NCI-H524 treated with DMSO at 0.1 percent for 48 hours (cell line): ENCODE data around the gene NOTO.
A peak's percentile ranks its signal among the peaks of the same experiment; 100 is the strongest.

Source experiments
- DNase-seq: peaks from one replicate; lab custom pipeline; 2025; lab: John Stamatoyannopoulos, UW

NOTO gene

GRCh38 chr2:73233932-73234832 is 31.8 kb downstream of the NOTO start, which contains the start of gene CCT7:
CCT7 (plus strand) TSS chr2:73234308; CDS start chr2:73234379, 71 bp downstream.
- peak; percentile 64 for DNase-seq

DNA sequence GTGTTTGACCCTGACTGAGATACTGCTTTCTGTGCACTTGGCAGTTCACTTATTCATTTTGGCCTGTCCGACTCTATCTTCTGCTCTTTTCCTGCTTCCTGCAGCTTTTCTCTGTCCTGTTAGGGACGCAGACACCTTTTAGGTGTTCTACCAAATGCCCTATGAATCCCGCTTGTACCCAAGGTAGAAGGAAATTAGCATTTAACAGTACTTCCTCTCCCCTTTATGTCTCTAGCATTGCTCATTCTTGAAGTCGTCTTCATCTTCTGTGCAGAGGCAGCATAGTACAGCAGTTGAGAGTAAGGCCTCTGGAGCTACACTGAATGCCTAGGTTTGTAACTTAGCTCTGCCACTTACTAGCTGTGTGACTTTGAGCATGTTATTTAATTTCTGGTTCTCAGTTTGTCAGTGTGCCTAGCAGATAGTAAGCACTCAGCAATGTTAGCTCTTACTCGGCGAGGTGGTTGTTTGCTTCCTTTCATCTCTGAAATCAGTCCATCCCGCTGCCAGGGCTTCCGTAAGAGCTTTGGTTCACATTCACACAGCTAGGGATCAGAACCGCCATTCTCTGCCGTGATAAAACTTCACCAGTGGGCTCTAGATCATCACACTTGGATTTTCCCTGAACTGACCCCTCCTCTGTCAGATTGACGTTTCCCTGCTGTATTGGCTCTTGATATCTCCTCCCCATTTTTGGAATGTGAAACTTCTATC is 33.1 kb downstream of the NOTO start:
- no peak for DNase-seq

GRCh38 chr2:73237168-73237567 is 34.8 kb downstream of the NOTO start:
- DNase-seq: no peak

- DNase-seq: no peak
These were observed 35.8 kb downstream of the NOTO start for GRCh38 chr2:73238149-73238548.

GRCh38 chr2:73238976-73239375 is 36.6 kb downstream of the NOTO start:
- no peak for DNase-seq

GRCh38 chr2:73239776-73240175 is 37.4 kb downstream of the NOTO start:
- DNase-seq: no peak

GRCh38 chr2:73243884-73244570 is 41.7 kb downstream of the NOTO start:
- DNase-seq: peak; percentile 42

GRCh38 chr2:73244580-73244979 is 42.2 kb downstream of the NOTO start:
- no peak for DNase-seq

GRCh38 chr2:73246850-73247249 is 44.5 kb downstream of the NOTO start:
- DNase-seq: no peak

DNA sequence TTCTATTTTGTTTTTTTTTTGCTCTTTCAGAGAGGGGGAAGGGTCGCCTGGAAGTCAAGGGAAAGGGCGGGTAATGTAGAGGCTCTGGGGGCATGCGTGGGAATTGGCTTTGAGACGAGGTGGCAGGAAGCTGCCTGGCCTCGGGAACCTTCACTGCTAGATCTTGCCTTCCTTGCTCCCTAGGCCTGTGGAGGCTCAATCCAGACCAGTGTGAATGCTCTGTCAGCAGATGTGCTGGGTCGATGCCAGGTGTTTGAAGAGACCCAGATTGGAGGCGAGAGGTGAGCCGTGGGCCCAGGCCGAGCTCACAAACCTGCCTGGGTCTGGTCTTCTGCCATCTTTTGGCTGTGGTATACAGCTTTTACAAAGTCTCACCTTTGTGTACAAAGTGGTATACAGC is 47.3 kb downstream of the NOTO start:
- no peak for DNase-seq

DNA sequence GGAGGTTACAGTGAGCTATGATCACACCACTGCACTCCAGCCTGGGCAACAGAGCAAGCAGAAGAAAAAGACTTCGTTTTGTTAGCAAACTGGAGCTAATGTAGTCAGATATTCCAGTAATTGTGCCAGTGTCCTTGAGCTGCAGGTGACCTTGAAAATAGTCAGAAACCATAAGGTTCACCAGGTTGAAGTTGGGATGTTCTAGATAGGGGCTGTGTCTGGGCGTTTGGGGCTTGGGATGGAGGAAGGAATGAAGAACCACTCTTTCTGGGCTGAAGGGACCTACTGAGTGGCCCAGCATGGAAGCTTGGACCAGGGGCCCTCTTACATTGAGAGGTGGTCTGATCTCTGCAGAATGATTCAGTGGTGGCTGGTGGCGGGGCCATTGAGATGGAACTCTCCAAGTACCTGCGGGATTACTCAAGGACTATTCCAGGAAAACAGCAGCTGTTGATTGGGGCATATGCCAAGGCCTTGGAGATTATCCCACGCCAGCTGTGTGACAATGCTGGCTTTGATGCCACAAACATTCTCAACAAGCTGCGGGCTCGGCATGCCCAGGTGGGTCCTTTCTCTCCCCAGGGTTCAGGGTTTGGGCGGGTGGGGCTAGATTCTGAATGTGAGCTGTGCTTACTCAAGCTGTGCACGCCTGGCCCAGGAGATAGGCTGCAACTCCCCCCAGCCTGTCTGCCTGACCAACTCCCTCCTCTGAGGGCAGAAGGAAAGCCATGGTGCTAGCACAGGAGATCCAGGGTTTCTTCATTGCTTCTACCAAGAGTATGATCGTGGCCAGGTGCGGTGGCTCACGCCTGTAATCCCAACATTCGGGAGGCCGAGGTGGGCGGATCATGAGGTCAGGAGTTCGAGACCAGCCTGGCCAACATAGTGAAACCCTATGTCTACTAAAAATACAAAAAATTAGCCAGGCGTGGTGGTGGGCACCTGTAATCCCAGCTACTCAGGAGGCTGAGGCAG is 48.8 kb downstream of the NOTO start:
- peak; percentile 84 for DNase-seq

GRCh38 chr2:73252238-73253027 is 50.1 kb downstream of the NOTO start:
- no peak for DNase-seq

DNA sequence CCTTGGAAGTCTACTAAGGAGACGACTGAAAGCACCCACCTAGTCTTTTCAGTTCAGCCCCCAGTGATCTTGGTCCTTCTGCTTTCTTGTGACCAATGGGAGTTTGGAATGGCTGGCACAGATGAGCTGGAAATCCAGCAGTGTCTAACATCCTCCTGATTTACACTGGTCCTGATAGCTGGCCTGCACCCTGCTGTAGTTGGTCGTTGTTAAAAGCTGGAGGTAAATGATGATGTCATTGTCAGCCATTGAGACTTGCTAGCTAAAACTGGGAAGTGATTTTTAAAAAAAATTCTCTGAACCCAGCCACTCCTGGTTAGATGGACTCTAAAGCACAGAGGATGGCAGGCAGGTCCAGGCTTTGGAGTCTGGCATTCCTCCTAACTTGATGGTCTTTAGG is 51.0 kb downstream of the NOTO start:
- DNase-seq: no peak

GRCh38 chr2:73253901-73254300 is 51.5 kb downstream of the NOTO start:
- DNase-seq: no peak

- DNase-seq: no peak
These were observed 52.1 kb downstream of the NOTO start for GRCh38 chr2:73254343-73255006.

DNA sequence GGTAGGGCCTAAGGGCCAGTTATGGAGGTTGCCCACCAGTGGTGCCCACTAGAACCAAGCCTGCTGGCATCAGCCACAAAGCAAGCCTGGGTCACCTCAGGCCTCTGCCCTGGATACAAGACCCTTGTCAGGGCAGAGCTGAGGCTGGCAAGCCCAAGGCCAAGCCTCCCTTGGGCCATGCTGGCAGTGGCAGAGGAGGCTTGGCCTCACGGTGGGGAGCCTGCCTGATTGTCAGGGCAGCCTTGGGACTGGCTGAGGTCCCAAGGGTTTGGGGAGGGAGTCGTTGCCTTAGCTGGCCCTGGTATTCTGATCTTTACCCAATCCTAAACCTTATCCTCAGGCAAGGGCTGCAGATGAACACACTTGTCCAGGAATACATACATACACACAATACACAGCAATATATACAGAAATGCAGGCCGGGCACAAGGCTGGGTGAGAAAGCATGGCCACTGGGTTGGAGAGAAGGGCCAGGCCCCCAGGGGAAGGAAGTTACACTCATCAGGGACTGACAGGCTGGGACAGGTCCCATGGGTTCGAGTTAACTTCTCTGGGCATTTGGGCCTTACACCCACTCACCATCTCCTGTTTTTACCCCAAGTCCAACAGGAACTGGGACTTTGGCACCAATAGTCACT is 52.8 kb downstream of the NOTO start:
- DNase-seq: no peak

GRCh38 chr2:73255907-73256617 is 53.7 kb downstream of the NOTO start:
- DNase-seq: no peak

- no peak for DNase-seq
These were observed 54.2 kb downstream of the NOTO start for GRCh38 chr2:73256618-73256922.

DNA sequence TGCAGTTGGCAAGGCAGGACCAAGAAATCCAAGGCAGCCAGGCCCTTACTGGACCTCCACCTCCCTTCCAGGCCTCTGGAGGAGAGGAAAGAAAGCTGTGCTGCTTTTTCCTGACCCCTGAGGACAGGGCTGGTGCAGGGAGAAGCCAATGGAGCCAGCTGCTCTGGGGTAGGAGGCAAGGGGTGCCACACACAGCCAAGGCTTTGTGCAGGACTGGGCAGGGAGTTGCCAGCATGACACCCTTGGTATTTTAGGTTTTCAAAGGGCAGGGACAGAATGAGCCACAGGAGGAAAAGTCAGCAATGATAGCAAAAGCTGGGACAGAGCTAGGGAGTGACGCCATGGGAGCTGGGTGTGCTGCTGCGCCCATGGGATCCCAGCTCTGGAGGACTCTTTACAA is 54.6 kb downstream of the NOTO start:
- no peak for DNase-seq
